RWPE2 (cell line): ENCODE data around the gene CPNE8.

ENCODE experiments used
- ATAC-seq: fragments of 200-7000 bp; cut with Tn5 transposase; 3 replicates; pipeline ENCODE4 v1.9.1; 2021; ENCODE audit warnings: low read depth
- DNase-seq: peaks from one replicate; pipeline ENCODE4 v3.0.0-alpha.2; 2020; ENCODE audit warnings: low spot score
- H3K27ac ChIP-seq: fragments of 450-650 bp; 2 replicates; pipeline ENCODE4 v1.5.1; 2017; ENCODE audit warnings: mild to moderate bottlenecking; ENCODE audit not compliant: poor library complexity, severe bottlenecking
- H3K27me3 ChIP-seq: fragments of 250-450 bp; sonication (Bioruptor Pico); 2 replicates; pipeline ENCODE4 v1.5.1; 2021; ENCODE audit warnings: mild to moderate bottlenecking, moderate library complexity; ENCODE audit not compliant: insufficient read depth, poor library complexity, severe bottlenecking
- H3K36me3 ChIP-seq: fragments of 250-450 bp; sonication (Bioruptor Pico); 2 replicates; pipeline ENCODE4 v1.5.1; 2020; ENCODE audit warnings: low read depth, mild to moderate bottlenecking, moderate library complexity
- H3K4me1 ChIP-seq: fragments of 250-450 bp; sonication (Bioruptor Pico); 2 replicates; pipeline ENCODE4 v1.5.1; 2021; ENCODE audit warnings: mild to moderate bottlenecking, moderate library complexity; ENCODE audit not compliant: insufficient read depth, poor library complexity, severe bottlenecking
- H3K4me3 ChIP-seq: fragments of 250-450 bp; sonication (Bioruptor Pico); 2 replicates; pipeline ENCODE4 v1.5.1; 2021; ENCODE audit warnings: mild to moderate bottlenecking, moderate library complexity; ENCODE audit not compliant: severe bottlenecking
- H3K9me3 ChIP-seq: fragments of 250-450 bp; sonication (Bioruptor Pico); 2 replicates; pipeline ENCODE4 v1.5.1; 2021; ENCODE audit warnings: mild to moderate bottlenecking, moderate library complexity; ENCODE audit not compliant: severe bottlenecking
- TF ChIP-seq, protein P1 (sequence below): fragments of 450-650 bp; IDR thresholded peaks from one replicate; pipeline ENCODE4 v1.5.1; 2017; ENCODE audit warnings: mild to moderate bottlenecking, moderate library complexity; ENCODE audit not compliant: poor library complexity, severe bottlenecking

Gene CPNE8

GRCh38 chr12:38646146-38646545 is 259.2 kb downstream of the CPNE8 start:
- DNase-seq = no peak
- TF ChIP-seq, protein P1, sequence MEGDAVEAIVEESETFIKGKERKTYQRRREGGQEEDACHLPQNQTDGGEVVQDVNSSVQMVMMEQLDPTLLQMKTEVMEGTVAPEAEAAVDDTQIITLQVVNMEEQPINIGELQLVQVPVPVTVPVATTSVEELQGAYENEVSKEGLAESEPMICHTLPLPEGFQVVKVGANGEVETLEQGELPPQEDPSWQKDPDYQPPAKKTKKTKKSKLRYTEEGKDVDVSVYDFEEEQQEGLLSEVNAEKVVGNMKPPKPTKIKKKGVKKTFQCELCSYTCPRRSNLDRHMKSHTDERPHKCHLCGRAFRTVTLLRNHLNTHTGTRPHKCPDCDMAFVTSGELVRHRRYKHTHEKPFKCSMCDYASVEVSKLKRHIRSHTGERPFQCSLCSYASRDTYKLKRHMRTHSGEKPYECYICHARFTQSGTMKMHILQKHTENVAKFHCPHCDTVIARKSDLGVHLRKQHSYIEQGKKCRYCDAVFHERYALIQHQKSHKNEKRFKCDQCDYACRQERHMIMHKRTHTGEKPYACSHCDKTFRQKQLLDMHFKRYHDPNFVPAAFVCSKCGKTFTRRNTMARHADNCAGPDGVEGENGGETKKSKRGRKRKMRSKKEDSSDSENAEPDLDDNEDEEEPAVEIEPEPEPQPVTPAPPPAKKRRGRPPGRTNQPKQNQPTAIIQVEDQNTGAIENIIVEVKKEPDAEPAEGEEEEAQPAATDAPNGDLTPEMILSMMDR = no peak

GRCh38 chr12:38639625-38640024 is 265.8 kb downstream of the CPNE8 start:
- Histone ChIP-seq H3K4me1 (no peaks in the 10 kb centered on the region), H3K27ac (no peak overlapping the region), H3K36me3 (no peaks in the 10 kb centered on the region), H3K4me3 (no peak overlapping the region), H3K9me3 (no peaks in the 10 kb centered on the region), H3K27me3 (no peaks in the 10 kb centered on the region)
- TF ChIP-seq, protein P1 = no peak
- ATAC-seq (no peak), DNase-seq (no peak)

More at GRCh38 chr12:38646146-38646545, 259.2 kb downstream of the CPNE8 start:
- no peak for ATAC-seq
- Histone ChIP-seq H3K27me3 (no peaks in the 10 kb centered on the region), H3K4me1 (no peaks in the 10 kb centered on the region), H3K36me3 (no peaks in the 10 kb centered on the region), H3K27ac (no peak overlapping the region), H3K4me3 (no peak overlapping the region), H3K9me3 (no peaks in the 10 kb centered on the region)

- no peak for DNase-seq
- no peaks in the 10 kb centered on the region for H3K27me3 ChIP-seq
- no peaks in the 10 kb centered on the region for H3K4me1 ChIP-seq
- H3K4me3 ChIP-seq = no peak overlapping the region
- no peak overlapping the region for H3K27ac ChIP-seq
- no peak for ATAC-seq
- no peaks in the 10 kb centered on the region for H3K36me3 ChIP-seq
- H3K9me3 ChIP-seq = no peaks in the 10 kb centered on the region
- TF ChIP-seq, protein P1 = no peak
Observed at GRCh38 chr12:38638401-38638800, 267.0 kb downstream of the CPNE8 start.

DNA sequence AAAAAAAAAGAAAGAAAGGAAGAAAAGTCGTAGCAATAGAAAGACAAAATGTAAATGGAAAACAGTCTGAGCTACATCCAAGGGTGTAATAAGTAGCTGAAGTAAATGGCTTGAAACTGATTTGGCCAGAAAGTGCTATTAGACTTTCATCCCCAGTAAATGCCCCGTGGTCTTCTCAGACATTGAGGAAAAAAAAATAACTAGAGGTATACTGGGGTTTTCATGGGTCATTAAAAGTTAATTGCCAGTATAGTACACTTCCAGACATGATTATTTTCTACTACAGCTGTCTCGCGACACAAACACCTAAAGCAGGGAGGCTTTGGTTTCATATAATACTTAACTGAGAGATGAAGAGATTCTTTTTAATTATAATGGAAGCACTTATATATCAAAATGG is 271.9 kb downstream of the CPNE8 start:
- TF ChIP-seq, protein P1 = no peak
- DNase-seq (no peak), ATAC-seq (no peak)
- H3K9me3 ChIP-seq = no peaks in the 10 kb centered on the region
- no peaks in the 10 kb centered on the region for H3K36me3 ChIP-seq
- no peaks in the 10 kb centered on the region for H3K27me3 ChIP-seq
- H3K4me1 ChIP-seq = no peaks in the 10 kb centered on the region
- H3K4me3 ChIP-seq = no peak overlapping the region
- no peak overlapping the region for H3K27ac ChIP-seq

DNA sequence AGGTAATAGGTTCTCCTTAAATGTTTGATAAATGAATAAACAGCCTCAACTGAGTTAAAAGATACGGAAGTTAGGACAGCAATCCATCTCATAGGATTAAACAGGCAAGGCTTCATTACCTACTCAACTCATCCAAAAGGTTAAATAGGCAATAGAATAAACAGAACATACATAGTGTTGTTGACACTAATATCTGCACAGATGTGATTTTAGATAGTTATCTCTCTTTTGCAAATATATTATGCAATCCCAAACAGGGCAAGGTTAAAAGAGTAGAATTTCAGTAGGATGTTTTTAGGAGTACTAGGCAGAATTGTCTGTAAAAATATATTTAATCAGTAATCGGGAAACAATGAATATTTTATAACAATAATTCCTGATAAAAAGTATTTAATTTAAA is 276.3 kb downstream of the CPNE8 start:
- H3K36me3 ChIP-seq = no peaks in the 10 kb centered on the region
- no peak overlapping the region for H3K4me3 ChIP-seq
- H3K27me3 ChIP-seq = no peaks in the 10 kb centered on the region
- H3K4me1 ChIP-seq = no peaks in the 10 kb centered on the region
- TF ChIP-seq, protein P1 = no peak
- H3K27ac ChIP-seq = no peak overlapping the region
- H3K9me3 ChIP-seq = no peaks in the 10 kb centered on the region
- DNase-seq = no peak
- no peak for ATAC-seq
